ENCODE results near the gene CREBRF.

DNA sequence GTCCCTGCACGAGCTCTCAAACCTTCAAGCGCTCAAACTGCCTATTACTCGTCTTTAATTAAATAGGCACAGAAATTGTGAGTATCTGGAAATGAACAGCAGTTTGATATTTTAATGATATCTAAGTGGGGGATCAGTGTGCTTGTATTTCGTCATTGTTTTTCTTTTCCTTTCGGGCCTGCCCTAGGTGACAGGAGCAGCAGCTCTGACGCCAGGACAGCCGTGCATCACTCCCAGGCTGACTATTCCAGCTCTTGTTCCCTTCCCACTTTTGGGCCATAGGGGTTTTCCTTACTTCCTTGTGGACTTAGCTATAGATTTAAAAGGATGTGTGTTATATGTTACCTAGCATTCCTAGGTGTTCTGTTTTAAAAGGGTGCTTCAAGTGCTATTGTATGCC lies 97.7 kb downstream of the CREBRF start:
- TF ChIP-seq BHLHE40 (IDR thresholded peaks at IDR 0.05; ENCODE audit: borderline replicate concordance) = no peak
- TF ChIP-seq ELF4 (IDR thresholded peaks at IDR 0.05) = no peak
- no peak for TF ChIP-seq ARNT (IDR thresholded peaks at IDR 0.05)
- no peak for TF ChIP-seq L3MBTL2 (conservative IDR thresholded peaks at IDR 0.05)
- TF ChIP-seq, protein P1, sequence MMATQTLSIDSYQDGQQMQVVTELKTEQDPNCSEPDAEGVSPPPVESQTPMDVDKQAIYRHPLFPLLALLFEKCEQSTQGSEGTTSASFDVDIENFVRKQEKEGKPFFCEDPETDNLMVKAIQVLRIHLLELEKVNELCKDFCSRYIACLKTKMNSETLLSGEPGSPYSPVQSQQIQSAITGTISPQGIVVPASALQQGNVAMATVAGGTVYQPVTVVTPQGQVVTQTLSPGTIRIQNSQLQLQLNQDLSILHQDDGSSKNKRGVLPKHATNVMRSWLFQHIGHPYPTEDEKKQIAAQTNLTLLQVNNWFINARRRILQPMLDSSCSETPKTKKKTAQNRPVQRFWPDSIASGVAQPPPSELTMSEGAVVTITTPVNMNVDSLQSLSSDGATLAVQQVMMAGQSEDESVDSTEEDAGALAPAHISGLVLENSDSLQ (IDR thresholded peaks at IDR 0.05) = no peak
- no peak for TF ChIP-seq SP1 (IDR thresholded peaks at IDR 0.05)
- TF ChIP-seq SUZ12 (IDR thresholded peaks at IDR 0.05) = no peak
- no peak for TF ChIP-seq FOXM1 (IDR thresholded peaks at IDR 0.05; ENCODE audit: borderline replicate concordance)
- TF ChIP-seq FOXK2 (IDR thresholded peaks at IDR 0.05) = no peak

Measured in HEK293T (cell line).